ENCODE data around the gene TFE3. TPM values are rescaled to one million over a fixed set of nuclear protein-coding genes. Genes with fewer than 3 reads are reported as not detected.

The TFE3 gene
- polyA plus RNA-seq, 1 donor (not counting 4 experiments of a cell fraction or from before 2014, with no cell fraction given), result 13.2 TPM

DNA sequence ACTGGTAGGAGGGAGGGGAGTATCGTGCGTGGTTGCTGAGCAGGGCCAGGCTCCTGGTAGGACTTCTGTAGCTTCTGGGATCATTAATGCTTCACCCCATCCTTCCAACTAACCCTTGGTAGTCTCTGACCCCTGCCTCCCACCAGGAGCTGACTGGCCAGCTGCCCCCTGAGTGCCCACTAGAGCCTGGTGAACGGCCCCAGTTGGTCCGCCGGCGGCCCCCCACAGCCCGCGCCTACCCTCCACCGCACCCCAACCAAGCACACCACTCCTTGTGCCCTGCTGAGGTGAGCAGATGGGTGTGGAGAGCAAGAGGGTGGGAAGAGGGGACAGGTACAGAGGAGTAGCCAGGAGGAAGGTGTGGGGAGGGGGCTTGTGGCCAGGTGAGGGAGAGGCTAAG is 20.6 kb upstream of the TFE3 start:
- Histone ChIP-seq H3K79me2 (ENCODE audit: control insufficient read depth, insufficient read depth, low read length) (peaks cover 17% of the 10 kb centered on the region), H3K9ac (ENCODE audit: control insufficient read depth, extremely low read depth, insufficient read depth, low read length) (no peak overlapping the region), H3K4me2 (ENCODE audit: control insufficient read depth, extremely low read depth, insufficient read depth, low read depth, low read length) (no peak overlapping the region), H3K27me3 (ENCODE audit: control insufficient read depth, extremely low read depth, insufficient read depth, low read length) (no peaks in the 10 kb centered on the region), H4K20me1 (ENCODE audit: control insufficient read depth, extremely low read depth, insufficient read depth, low read length) (no peaks in the 10 kb centered on the region), H2AFZ (ENCODE audit: control insufficient read depth, low read length) (no peak overlapping the region), H3K27ac (ENCODE audit: control insufficient read depth, insufficient read depth, low read length) (no peak overlapping the region), H3K9me3 (ENCODE audit: control insufficient read depth, low read depth, low read length) (no peaks in the 10 kb centered on the region), H3K36me3 (ENCODE audit: control insufficient read depth in 2 of 2, extremely low read depth in 1 of 2, insufficient read depth in 2 of 2, low read length in 2 of 2) (peaks cover 8 to 20% of the 10 kb centered on the region in 2 experiments), H3K4me1 (ENCODE audit: control insufficient read depth, extremely low read depth, insufficient read depth, low read length) (peaks cover 5% of the 10 kb centered on the region), H3K9me1 (ENCODE audit: control insufficient read depth, extremely low read depth, insufficient read depth, low read length) (no peaks in the 10 kb centered on the region), H3K4me3 (ENCODE audit: control insufficient read depth in 2 of 3, extremely low read depth in 1 of 3, insufficient read depth in 2 of 3, low read depth in 1 of 3, low read length in 3 of 3) (no peak overlapping the region)
- DNase-seq (ENCODE audit: low read depth, low spot score) (no peak), FAIRE-seq (no peak)
- dilution Hi-C loops (cut with MboI; ENCODE audit: extremely low pct_ligation_motif_present, low sequenced_read_pairs), result no loop called here
- no peak for TF ChIP-seq EZH2 (IDR thresholded peaks at IDR 0.05; ENCODE audit: low read length)
- TF ChIP-seq, protein P1, sequence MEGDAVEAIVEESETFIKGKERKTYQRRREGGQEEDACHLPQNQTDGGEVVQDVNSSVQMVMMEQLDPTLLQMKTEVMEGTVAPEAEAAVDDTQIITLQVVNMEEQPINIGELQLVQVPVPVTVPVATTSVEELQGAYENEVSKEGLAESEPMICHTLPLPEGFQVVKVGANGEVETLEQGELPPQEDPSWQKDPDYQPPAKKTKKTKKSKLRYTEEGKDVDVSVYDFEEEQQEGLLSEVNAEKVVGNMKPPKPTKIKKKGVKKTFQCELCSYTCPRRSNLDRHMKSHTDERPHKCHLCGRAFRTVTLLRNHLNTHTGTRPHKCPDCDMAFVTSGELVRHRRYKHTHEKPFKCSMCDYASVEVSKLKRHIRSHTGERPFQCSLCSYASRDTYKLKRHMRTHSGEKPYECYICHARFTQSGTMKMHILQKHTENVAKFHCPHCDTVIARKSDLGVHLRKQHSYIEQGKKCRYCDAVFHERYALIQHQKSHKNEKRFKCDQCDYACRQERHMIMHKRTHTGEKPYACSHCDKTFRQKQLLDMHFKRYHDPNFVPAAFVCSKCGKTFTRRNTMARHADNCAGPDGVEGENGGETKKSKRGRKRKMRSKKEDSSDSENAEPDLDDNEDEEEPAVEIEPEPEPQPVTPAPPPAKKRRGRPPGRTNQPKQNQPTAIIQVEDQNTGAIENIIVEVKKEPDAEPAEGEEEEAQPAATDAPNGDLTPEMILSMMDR (optimal IDR thresholded peaks at IDR 0.05 in 1 of 3, IDR thresholded peaks at IDR 0.05 in 1 of 3, conservative IDR thresholded peaks at IDR 0.05 in 1 of 3; ENCODE audit: extremely low read depth in 1 of 3, insufficient read depth in 2 of 3, low read length in 3 of 3), result no peak

DNA sequence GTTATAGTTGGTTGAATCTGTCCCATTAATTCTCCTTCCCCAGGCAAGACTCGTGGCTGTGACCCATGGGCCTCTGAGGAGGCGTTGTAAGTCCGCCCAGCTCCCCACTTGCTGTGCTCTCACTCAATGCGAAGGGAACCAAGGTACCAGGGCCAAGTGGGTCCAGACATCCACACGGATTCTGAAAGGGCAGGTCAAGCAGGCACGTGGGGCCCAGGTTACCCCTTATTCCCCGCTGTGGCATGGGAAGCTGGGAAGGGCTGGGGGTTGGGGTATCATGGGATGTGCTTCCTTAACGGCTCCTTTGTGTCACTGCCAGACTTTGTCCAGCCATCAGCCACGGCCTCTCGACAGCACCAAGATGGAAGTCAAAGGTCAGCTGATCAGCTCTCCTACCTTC is 18.8 kb upstream of the TFE3 start:
- Histone ChIP-seq H3K4me1 (ENCODE audit: control insufficient read depth, extremely low read depth, insufficient read depth, low read length) (peaks cover 5% of the 10 kb centered on the region), H3K4me3 (ENCODE audit: control insufficient read depth in 2 of 3, extremely low read depth in 1 of 3, insufficient read depth in 2 of 3, low read depth in 1 of 3, low read length in 3 of 3) (no peak overlapping the region), H3K79me2 (ENCODE audit: control insufficient read depth, insufficient read depth, low read length) (peaks cover 17% of the 10 kb centered on the region), H3K9me1 (ENCODE audit: control insufficient read depth, extremely low read depth, insufficient read depth, low read length) (no peaks in the 10 kb centered on the region), H3K9ac (ENCODE audit: control insufficient read depth, extremely low read depth, insufficient read depth, low read length) (no peak overlapping the region), H3K36me3 (ENCODE audit: control insufficient read depth in 2 of 2, extremely low read depth in 1 of 2, insufficient read depth in 2 of 2, low read length in 2 of 2) (peaks cover 8 to 19% of the 10 kb centered on the region in 2 experiments), H3K27me3 (ENCODE audit: control insufficient read depth, extremely low read depth, insufficient read depth, low read length) (no peaks in the 10 kb centered on the region), H3K9me3 (ENCODE audit: control insufficient read depth, low read depth, low read length) (no peaks in the 10 kb centered on the region), H3K27ac (ENCODE audit: control insufficient read depth, insufficient read depth, low read length) (no peak overlapping the region), H4K20me1 (ENCODE audit: control insufficient read depth, extremely low read depth, insufficient read depth, low read length) (no peaks in the 10 kb centered on the region), H3K4me2 (ENCODE audit: control insufficient read depth, extremely low read depth, insufficient read depth, low read depth, low read length) (no peak overlapping the region), H2AFZ (ENCODE audit: control insufficient read depth, low read length) (no peak overlapping the region)
- FAIRE-seq (no peak), DNase-seq (ENCODE audit: low read depth, low spot score) (no peak)
- dilution Hi-C loops (cut with MboI; ENCODE audit: extremely low pct_ligation_motif_present, low sequenced_read_pairs), result no loop called here
- TF ChIP-seq EZH2 (IDR thresholded peaks at IDR 0.05; ENCODE audit: low read length), result no peak
- TF ChIP-seq, protein P1 (optimal IDR thresholded peaks at IDR 0.05 in 1 of 3, IDR thresholded peaks at IDR 0.05 in 1 of 3, conservative IDR thresholded peaks at IDR 0.05 in 1 of 3; ENCODE audit: extremely low read depth in 1 of 3, insufficient read depth in 2 of 3, low read length in 3 of 3), result no peak
